ENCODE results near the gene RCN2. TPM values are rescaled to one million over a fixed set of nuclear protein-coding genes. Genes with fewer than 3 reads are reported as not detected.

RCN2 gene
- total and polyA plus RNA-seq, 2 experiments from 2014 or later = 68.4 to 150 TPM

GRCh38 chr15:76978522-76979330 lies 47.2 kb downstream of the RCN2 start:
- H3K27me3 ChIP-seq = no peaks in the 10 kb centered on the region
- H3K36me3 ChIP-seq = no peaks in the 10 kb centered on the region
- H3K4me3 ChIP-seq = no peak overlapping the region
- no peak for DNase-seq (ENCODE audit: low read depth in 1 of 2, low spot score in 1 of 2)
- TF ChIP-seq, protein P1, sequence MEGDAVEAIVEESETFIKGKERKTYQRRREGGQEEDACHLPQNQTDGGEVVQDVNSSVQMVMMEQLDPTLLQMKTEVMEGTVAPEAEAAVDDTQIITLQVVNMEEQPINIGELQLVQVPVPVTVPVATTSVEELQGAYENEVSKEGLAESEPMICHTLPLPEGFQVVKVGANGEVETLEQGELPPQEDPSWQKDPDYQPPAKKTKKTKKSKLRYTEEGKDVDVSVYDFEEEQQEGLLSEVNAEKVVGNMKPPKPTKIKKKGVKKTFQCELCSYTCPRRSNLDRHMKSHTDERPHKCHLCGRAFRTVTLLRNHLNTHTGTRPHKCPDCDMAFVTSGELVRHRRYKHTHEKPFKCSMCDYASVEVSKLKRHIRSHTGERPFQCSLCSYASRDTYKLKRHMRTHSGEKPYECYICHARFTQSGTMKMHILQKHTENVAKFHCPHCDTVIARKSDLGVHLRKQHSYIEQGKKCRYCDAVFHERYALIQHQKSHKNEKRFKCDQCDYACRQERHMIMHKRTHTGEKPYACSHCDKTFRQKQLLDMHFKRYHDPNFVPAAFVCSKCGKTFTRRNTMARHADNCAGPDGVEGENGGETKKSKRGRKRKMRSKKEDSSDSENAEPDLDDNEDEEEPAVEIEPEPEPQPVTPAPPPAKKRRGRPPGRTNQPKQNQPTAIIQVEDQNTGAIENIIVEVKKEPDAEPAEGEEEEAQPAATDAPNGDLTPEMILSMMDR (IDR thresholded peaks at IDR 0.05; ENCODE audit: low read depth, low read length) = no peak
- no peaks in the 10 kb centered on the region for H3K4me1 ChIP-seq (ENCODE audit: low read depth)
- H3K27ac ChIP-seq = no peak overlapping the region
- H3K9me3 ChIP-seq (ENCODE audit: low read depth) = no peaks in the 10 kb centered on the region

- TF ChIP-seq, protein P1 (IDR thresholded peaks at IDR 0.05; ENCODE audit: low read depth, low read length) = no peak
- Histone ChIP-seq H3K4me1 (ENCODE audit: low read depth) (no peaks in the 10 kb centered on the region), H3K4me3 (no peak overlapping the region), H3K27me3 (no peaks in the 10 kb centered on the region), H3K9me3 (ENCODE audit: low read depth) (no peaks in the 10 kb centered on the region), H3K36me3 (no peaks in the 10 kb centered on the region), H3K27ac (no peak overlapping the region)
- DNase-seq (ENCODE audit: low read depth in 1 of 2, low spot score in 1 of 2) = no peak
Measured at GRCh38 chr15:76979331-76979925, 47.9 kb downstream of the RCN2 start.

GRCh38 chr15:76979996-76980520 lies 48.5 kb downstream of the RCN2 start:
- TF ChIP-seq, protein P1 (IDR thresholded peaks at IDR 0.05; ENCODE audit: low read depth, low read length) = no peak
- no peak overlapping the region for H3K27ac ChIP-seq
- H3K36me3 ChIP-seq = no peaks in the 10 kb centered on the region
- H3K4me1 ChIP-seq (ENCODE audit: low read depth) = no peaks in the 10 kb centered on the region
- H3K4me3 ChIP-seq = no peak overlapping the region
- DNase-seq (ENCODE audit: low read depth in 1 of 2, low spot score in 1 of 2) = no peak
- H3K27me3 ChIP-seq = no peaks in the 10 kb centered on the region
- H3K9me3 ChIP-seq (ENCODE audit: low read depth) = no peaks in the 10 kb centered on the region

DNA sequence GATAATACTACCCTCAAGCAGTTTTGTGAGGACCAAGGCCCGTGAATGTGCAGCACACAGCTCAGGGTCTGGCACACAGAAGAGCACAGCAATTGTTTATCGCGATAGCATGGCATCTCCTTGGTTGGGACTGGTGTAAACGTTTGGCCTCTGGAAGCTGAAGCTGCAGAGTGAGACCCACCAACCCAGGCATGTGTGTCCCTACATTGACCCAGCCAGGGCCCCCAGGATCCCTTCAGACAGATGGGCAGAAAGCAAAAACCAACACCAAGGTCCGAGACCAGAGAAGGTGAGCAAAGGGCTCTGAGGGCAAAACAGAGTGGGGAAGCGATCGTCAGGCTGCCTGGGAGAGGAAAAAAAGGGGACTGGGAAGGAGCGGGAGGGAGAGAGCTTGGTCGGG lies 50.8 kb downstream of the RCN2 start:
- H3K4me1 ChIP-seq (ENCODE audit: low read depth) = no peaks in the 10 kb centered on the region
- TF ChIP-seq, protein P1 (IDR thresholded peaks at IDR 0.05; ENCODE audit: low read depth, low read length) = no peak
- DNase-seq (ENCODE audit: low read depth in 1 of 2, low spot score in 1 of 2) = no peak
- no peak overlapping the region for H3K4me3 ChIP-seq
- no peaks in the 10 kb centered on the region for H3K36me3 ChIP-seq
- no peaks in the 10 kb centered on the region for H3K27me3 ChIP-seq
- no peaks in the 10 kb centered on the region for H3K9me3 ChIP-seq (ENCODE audit: low read depth)
- no peak overlapping the region for H3K27ac ChIP-seq

- Histone ChIP-seq H3K36me3 (no peaks in the 10 kb centered on the region), H3K27ac (no peak overlapping the region), H3K9me3 (ENCODE audit: low read depth) (no peaks in the 10 kb centered on the region), H3K4me3 (no peak overlapping the region), H3K4me1 (ENCODE audit: low read depth) (no peaks in the 10 kb centered on the region), H3K27me3 (no peaks in the 10 kb centered on the region)
- TF ChIP-seq, protein P1 (IDR thresholded peaks at IDR 0.05; ENCODE audit: low read depth, low read length) = no peak
- DNase-seq (ENCODE audit: low read depth in 1 of 2, low spot score in 1 of 2) = no peak
Measured at GRCh38 chr15:76982756-76983155, 51.2 kb downstream of the RCN2 start.
